ENCODE results near the gene NAB1.

GRCh38 chr2:190718652-190719526 is 70.0 kb downstream of the NAB1 start:
- no peak for TF ChIP-seq SP1 (IDR thresholded peaks at IDR 0.05)
- TF ChIP-seq LEF1 (IDR thresholded peaks at IDR 0.05; ENCODE audit: borderline replicate concordance), result no peak
- no peak for TF ChIP-seq BHLHE40 (IDR thresholded peaks at IDR 0.05; ENCODE audit: borderline replicate concordance)
- TF ChIP-seq FOXA1 (IDR thresholded peaks at IDR 0.05), result no peak

Measured in HEK293T (cell line).